MCF 10A (cell line): Measurements from ENCODE around the gene NXPH3. TPM values are rescaled to one million over a fixed set of nuclear protein-coding genes. Genes with fewer than 3 reads are reported as not detected.
A peak's percentile ranks its signal among the peaks of the same experiment; 100 is the strongest.

Experiments
- BruUV-seq: library from RNA; stranded (reverse); fragments of 400-500 nt; replicated peaks from 2 replicates; lab custom pipeline; 2021; lab: Mats Ljungman, UMichigan
- CTCF ChIA-PET: fragments of 300-600 bp; sonication (Branson Sonifier 250); formaldehyde crosslinking; extraction: SDS; loops from one replicate; lab custom pipeline; 2021; ENCODE audit warnings: antibody characterized with exemption, inconsistent platforms; lab: Yijun Ruan, JAX
- POLR2A ChIA-PET: fragments of 300-600, 350-650 bp; sonication (Branson Sonifier 250); formaldehyde crosslinking; extraction: SDS; loops from one replicate; lab custom pipeline; 2020; ENCODE audit warnings: antibody characterized with exemption, inconsistent platforms; lab: Yijun Ruan, JAX
- DNase-seq: peaks from one replicate; pipeline ENCODE4 v3.0.0-alpha.2; 2018; ENCODE audit not compliant: unreplicated experiment
- H3K27ac Mint-ChIP-seq: one replicate; pipeline ENCODE4 v1.8.0; 2022; ENCODE audit warnings: mild to moderate bottlenecking, low read depth, mixed read lengths; ENCODE audit not compliant: unreplicated experiment
- H3K27me3 Mint-ChIP-seq: one replicate; pipeline ENCODE4 v1.8.0; 2022; ENCODE audit warnings: mixed read lengths; ENCODE audit not compliant: insufficient read depth, unreplicated experiment
- H3K36me3 Mint-ChIP-seq: one replicate; pipeline ENCODE4 v1.8.0; 2022; ENCODE audit warnings: mild to moderate bottlenecking, moderate library complexity, mixed read lengths; ENCODE audit not compliant: insufficient read depth, unreplicated experiment
- H3K4me1 Mint-ChIP-seq: one replicate; pipeline ENCODE4 v1.8.0; 2022; ENCODE audit warnings: mixed read lengths; ENCODE audit not compliant: insufficient read depth, unreplicated experiment
- H3K4me3 Mint-ChIP-seq: one replicate; pipeline ENCODE4 v1.8.0; 2022; ENCODE audit warnings: mild to moderate bottlenecking, moderate library complexity, mixed read lengths; ENCODE audit not compliant: unreplicated experiment
- H3K9me3 Mint-ChIP-seq: one replicate; pipeline ENCODE4 v1.8.0; 2022; ENCODE audit warnings: mixed read lengths; ENCODE audit not compliant: unreplicated experiment
- CTCF ChIP-seq: fragments of 200-600 bp; IDR thresholded peaks from one replicate; pipeline ENCODE4 v1.8.0; 2022; ENCODE audit warnings: antibody characterized with exemption, mild to moderate bottlenecking; ENCODE audit not compliant: unreplicated experiment
- intact Hi-C: fragments of 100-400 bp; cut with micrococcal nuclease; formaldehyde crosslinking; loops from 2 replicates; pipeline ENCODE4 v1.14.1; 2022
- total RNA-seq: library from RNA; stranded (reverse); gene quantifications from 2 replicates; pipeline ENCODE4 v1.2.3, GENCODE V29; 2022

Gene NXPH3
- total RNA-seq, 1 experiment from 2014 or later: not detected

GRCh38 chr17:49588726-49589576, 13.3 kb downstream of the NXPH3 start:
- H3K4me3 Mint-ChIP-seq: no peak overlapping the region
- CTCF ChIA-PET: interaction anchor here (1.0 kb wide), 1 partner anchor 10 kb away, joined by 3 read pairs; no protein-coding TSS in a partner anchor
- BruUV-seq: no TSS peak

GRCh38 chr17:49589577-49589927, 13.9 kb downstream of the NXPH3 start:
- DNase-seq: no peak
- Mint-ChIP-seq H3K4me1 (peaks cover 7% of the 10 kb centered on the region), H3K27ac (peak overlapping the region; percentile 20), H3K4me3 (no peak overlapping the region), H3K36me3 (peaks cover 19% of the 10 kb centered on the region), H3K9me3 (no peaks in the 10 kb centered on the region), H3K27me3 (no peaks in the 10 kb centered on the region)
- no TSS peak for BruUV-seq
- intact Hi-C loops: no loop called here
- POLR2A ChIA-PET: interaction anchor here (1.2 to 1.5 kb wide), 2 partner anchors 9 to 20 kb away, joined by 3 to 4 read pairs; no protein-coding TSS in a partner anchor
- no peak for TF ChIP-seq CTCF
- CTCF ChIA-PET: interaction anchor here (1.0 kb wide), 1 partner anchor 9 kb away, joined by 3 read pairs; no protein-coding TSS in a partner anchor

More at GRCh38 chr17:49588726-49589576, 13.3 kb downstream of the NXPH3 start:
- Mint-ChIP-seq H3K36me3 (peaks cover 19% of the 10 kb centered on the region), H3K27ac (peak overlapping the region; percentile 20), H3K9me3 (no peaks in the 10 kb centered on the region), H3K4me1 (peaks cover 7% of the 10 kb centered on the region), H3K27me3 (no peaks in the 10 kb centered on the region)
- no peak for TF ChIP-seq CTCF
- DNase-seq: peak; percentile 53
- POLR2A ChIA-PET: no interaction called here
- intact Hi-C loops: no loop called here

GRCh38 chr17:49590874-49591273, 15.2 kb downstream of the NXPH3 start:
- Mint-ChIP-seq H3K9me3 (no peaks in the 10 kb centered on the region), H3K27me3 (no peaks in the 10 kb centered on the region), H3K4me3 (no peak overlapping the region), H3K27ac (no peak overlapping the region), H3K36me3 (peaks cover 25% of the 10 kb centered on the region), H3K4me1 (peaks cover 7% of the 10 kb centered on the region)
- no TSS peak for BruUV-seq
- POLR2A ChIA-PET: interaction anchor here (1.5 kb wide), 1 partner anchor 8 kb away, joined by 4 read pairs; no protein-coding TSS in a partner anchor
- CTCF ChIA-PET: interaction anchor here (0.7 to 1.0 kb wide), 2 partner anchors 105 to 111 kb away, joined by 3 read pairs; no protein-coding TSS in a partner anchor
- DNase-seq: no peak
- intact Hi-C loops: no loop called here
- TF ChIP-seq CTCF: no peak

GRCh38 chr17:49592263-49592662, 16.6 kb downstream of the NXPH3 start:
- no peak for DNase-seq
- CTCF ChIA-PET: interaction anchor here (0.6 to 1.4 kb wide), 3 partner anchors 16 to 25 kb away, joined by 3 read pairs; partner anchors contain the start of gene NXPH3
- intact Hi-C loops: no loop called here
- TF ChIP-seq CTCF: no peak
- Mint-ChIP-seq H3K27me3 (no peaks in the 10 kb centered on the region), H3K36me3 (peaks cover 39% of the 10 kb centered on the region), H3K9me3 (no peaks in the 10 kb centered on the region), H3K27ac (no peak overlapping the region), H3K4me1 (peaks cover 7% of the 10 kb centered on the region), H3K4me3 (no peak overlapping the region)
- no TSS peak for BruUV-seq
- POLR2A ChIA-PET: no interaction called here
